Measurements from ENCODE around the gene ZKSCAN3. TPM values are rescaled to one million over a fixed set of nuclear protein-coding genes. Genes with fewer than 3 reads are reported as not detected.

ZKSCAN3 gene
- total and polyA plus RNA-seq, 2 of the 4 experiments (the other 2 are of a cell fraction): 3.7 to 4.8 TPM

DNA sequence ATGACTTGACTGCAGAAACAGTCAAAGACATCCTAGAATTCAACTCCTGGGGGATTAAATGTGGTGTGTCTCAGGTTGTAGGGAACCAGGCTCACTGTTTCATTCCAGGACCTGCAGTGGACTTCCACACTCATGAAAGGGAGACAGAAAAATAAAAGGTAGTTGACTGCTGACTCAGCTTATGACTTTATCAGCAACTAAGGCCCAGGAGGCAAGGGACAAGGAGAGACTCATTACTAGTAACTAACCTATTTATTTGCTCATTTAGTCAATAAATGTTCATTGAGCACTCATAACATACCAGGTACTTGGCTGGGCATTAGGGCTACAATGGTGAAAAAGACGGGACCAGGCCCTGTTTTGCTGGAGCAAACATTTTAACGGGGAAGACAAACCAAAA, 16.7 kb upstream of the ZKSCAN3 start:
- POLR2A ChIA-PET (ENCODE audit: unreplicated experiment): no interaction called here

More for the DNA sequence above, 16.7 kb upstream of the ZKSCAN3 start:
- Histone ChIP-seq H3K36me3 (ENCODE audit: control insufficient read depth, insufficient read depth, low read length) (peaks cover 2% of the 10 kb centered on the region; the same call in 1 of the 2 replicates), H4K20me1 (ENCODE audit: insufficient read depth, low read length) (no peaks in the 10 kb centered on the region), H3K4me1 (ENCODE audit: control insufficient read depth, insufficient read depth, low read length) (peaks cover 2% of the 10 kb centered on the region; the same call in 1 of the 2 replicates), H3K27me3 (ENCODE audit: control insufficient read depth, insufficient read depth, low read length) (no peaks in the 10 kb centered on the region), H3K18ac (ENCODE audit: low read depth, low read length) (no peak overlapping the region), H3K56ac (ENCODE audit: extremely low read depth, insufficient read depth, low read length) (no peak overlapping the region), H3K4me2 (ENCODE audit: low read depth, low read length) (no peak overlapping the region), H4K91ac (ENCODE audit: insufficient read depth, low read depth, low read length) (no peak overlapping the region), H3K14ac (replicated peaks; ENCODE audit: low read depth, low read length) (no peak overlapping the region), H3K4ac (ENCODE audit: low read depth, low read length) (no peak overlapping the region), H3K9ac (ENCODE audit: low read depth, low read length) (no peak overlapping the region), H2BK5ac (ENCODE audit: low read depth, low read length, poor library complexity, severe bottlenecking) (no peak overlapping the region), H3K9me1 (ENCODE audit: insufficient read depth, low read length) (no peaks in the 10 kb centered on the region), H3K4me3 (ENCODE audit: insufficient read depth, low read depth, low read length) (no peak overlapping the region), H3K9me3 (ENCODE audit: control insufficient read depth, insufficient read depth, low read length) (peaks cover 3% of the 10 kb centered on the region; the same call in 1 of the 2 replicates), H2AFZ (replicated peaks; ENCODE audit: low read length, poor library complexity) (no peak overlapping the region), H2BK15ac (ENCODE audit: low read depth, low read length) (no peak overlapping the region), H3K79me1 (ENCODE audit: low read depth in 1 of 2, low read length in 2 of 2) (peaks cover 0 to 11% of the 10 kb centered on the region in 2 experiments; a peak in 2 of 4 replicates), H4K5ac (ENCODE audit: low read depth, low read length) (no peak overlapping the region), H2AK9ac (replicated peaks; ENCODE audit: low read depth, low read length, poor library complexity) (no peak overlapping the region), H3K23ac (ENCODE audit: low read depth, low read length) (no peak overlapping the region), H2BK20ac (ENCODE audit: low read depth, low read length) (no peak overlapping the region), H2AK5ac (ENCODE audit: low read depth, low read length) (no peak overlapping the region), H2BK120ac (ENCODE audit: low read depth, low read length) (no peak overlapping the region), H4K8ac (ENCODE audit: low read depth in 2 of 2, low read length in 2 of 2) (no peak overlapping the region), H3K27ac (ENCODE audit: insufficient read depth, low read length) (no peak overlapping the region)
- DNase-seq (no peak), ATAC-seq (ENCODE audit: low read depth) (no peak)
- no peak for TF ChIP-seq RCOR1 (IDR thresholded peaks at IDR 0.05; ENCODE audit: insufficient replicate concordance, low read length)
- peak; percentile 42; the same call in 1 of the 2 replicates for TF ChIP-seq MAFK (IDR thresholded peaks at IDR 0.05; ENCODE audit: low read depth, low read length)
- TF ChIP-seq, protein P1, sequence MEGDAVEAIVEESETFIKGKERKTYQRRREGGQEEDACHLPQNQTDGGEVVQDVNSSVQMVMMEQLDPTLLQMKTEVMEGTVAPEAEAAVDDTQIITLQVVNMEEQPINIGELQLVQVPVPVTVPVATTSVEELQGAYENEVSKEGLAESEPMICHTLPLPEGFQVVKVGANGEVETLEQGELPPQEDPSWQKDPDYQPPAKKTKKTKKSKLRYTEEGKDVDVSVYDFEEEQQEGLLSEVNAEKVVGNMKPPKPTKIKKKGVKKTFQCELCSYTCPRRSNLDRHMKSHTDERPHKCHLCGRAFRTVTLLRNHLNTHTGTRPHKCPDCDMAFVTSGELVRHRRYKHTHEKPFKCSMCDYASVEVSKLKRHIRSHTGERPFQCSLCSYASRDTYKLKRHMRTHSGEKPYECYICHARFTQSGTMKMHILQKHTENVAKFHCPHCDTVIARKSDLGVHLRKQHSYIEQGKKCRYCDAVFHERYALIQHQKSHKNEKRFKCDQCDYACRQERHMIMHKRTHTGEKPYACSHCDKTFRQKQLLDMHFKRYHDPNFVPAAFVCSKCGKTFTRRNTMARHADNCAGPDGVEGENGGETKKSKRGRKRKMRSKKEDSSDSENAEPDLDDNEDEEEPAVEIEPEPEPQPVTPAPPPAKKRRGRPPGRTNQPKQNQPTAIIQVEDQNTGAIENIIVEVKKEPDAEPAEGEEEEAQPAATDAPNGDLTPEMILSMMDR (conservative IDR thresholded peaks at IDR 0.05; ENCODE audit: low read depth, low read length): no peak
- no peak for TF ChIP-seq MXI1 (IDR thresholded peaks at IDR 0.05; ENCODE audit: borderline replicate concordance, low read depth, low read length)
- TF ChIP-seq RFX5 (IDR thresholded peaks at IDR 0.05; ENCODE audit: low read depth, low read length): no peak
- no peak for TF ChIP-seq RAD21 (IDR thresholded peaks at IDR 0.05; ENCODE audit: low read length)
- TF ChIP-seq BHLHE40 (IDR thresholded peaks at IDR 0.05; ENCODE audit: low read depth, low read length): no peak
- TF ChIP-seq SMC3 (IDR thresholded peaks at IDR 0.05; ENCODE audit: low read depth, low read length): no peak
- intact Hi-C loops (cut with micrococcal nuclease): no loop called here
- CTCF ChIA-PET: no interaction called here
- no CpG with 5 or more reads among the region's 2 CpGs for WGBS, 2 experiments (ENCODE audit: extremely low coverage in 2 of 2, insufficient read length in 1 of 2)
- no TSS peak for BruUV-seq (replicated peaks)
- dilution Hi-C loops (cut with HindIII; ENCODE audit: low sequenced_read_pairs, unreplicated experiment): no loop called here
- in situ Hi-C loops (cut with MboI; ENCODE audit: low sequenced_read_pairs): no loop called here
